ENCODE measurements around the gene CCDC81. TPM values are rescaled to one million over a fixed set of nuclear protein-coding genes. Genes with fewer than 3 reads are reported as not detected.
"Not testable (repeated sequence)": the region's sequence is repeated elsewhere in the genome, so short reads cannot be mapped to it uniquely, and the experiment has no call there.

The CCDC81 gene
- total and polyA plus RNA-seq, 8 donors: 0.28 to 3.3 (median 0.89) TPM; not detected in 4

- H3K27ac ChIP-seq: no peak overlapping the region
- TF ChIP-seq POLR2A (IDR thresholded peaks at IDR 0.05) (no peak), POLR2AphosphoS5 (IDR thresholded peaks at IDR 0.05) (no peak), EP300 (IDR thresholded peaks at IDR 0.05) (no peak)
- TF ChIP-seq, protein P1, sequence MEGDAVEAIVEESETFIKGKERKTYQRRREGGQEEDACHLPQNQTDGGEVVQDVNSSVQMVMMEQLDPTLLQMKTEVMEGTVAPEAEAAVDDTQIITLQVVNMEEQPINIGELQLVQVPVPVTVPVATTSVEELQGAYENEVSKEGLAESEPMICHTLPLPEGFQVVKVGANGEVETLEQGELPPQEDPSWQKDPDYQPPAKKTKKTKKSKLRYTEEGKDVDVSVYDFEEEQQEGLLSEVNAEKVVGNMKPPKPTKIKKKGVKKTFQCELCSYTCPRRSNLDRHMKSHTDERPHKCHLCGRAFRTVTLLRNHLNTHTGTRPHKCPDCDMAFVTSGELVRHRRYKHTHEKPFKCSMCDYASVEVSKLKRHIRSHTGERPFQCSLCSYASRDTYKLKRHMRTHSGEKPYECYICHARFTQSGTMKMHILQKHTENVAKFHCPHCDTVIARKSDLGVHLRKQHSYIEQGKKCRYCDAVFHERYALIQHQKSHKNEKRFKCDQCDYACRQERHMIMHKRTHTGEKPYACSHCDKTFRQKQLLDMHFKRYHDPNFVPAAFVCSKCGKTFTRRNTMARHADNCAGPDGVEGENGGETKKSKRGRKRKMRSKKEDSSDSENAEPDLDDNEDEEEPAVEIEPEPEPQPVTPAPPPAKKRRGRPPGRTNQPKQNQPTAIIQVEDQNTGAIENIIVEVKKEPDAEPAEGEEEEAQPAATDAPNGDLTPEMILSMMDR (IDR thresholded peaks at IDR 0.05): no peak
- no peaks in the 10 kb centered on the region for H3K4me1 ChIP-seq
- 76 to 84% (median 77%) methylated on average over 12 of the region's 12 CpGs for WGBS, 5 donors
- no peaks in the 10 kb centered on the region for H3K27me3 ChIP-seq
- no peaks in the 10 kb centered on the region for H3K36me3 ChIP-seq
- H3K9me3 ChIP-seq: peaks cover 0 to 10% (median 6%) of the 10 kb centered on the region in 4 donors
- no peak overlapping the region for H3K4me3 ChIP-seq
- intact Hi-C loops (cut with DNase I; ENCODE audit: low total_unique reads): no loop called here
- no peak for DNase-seq
Observed at GRCh38 chr11:86422371-86422770, 47.7 kb downstream of the CCDC81 start.

DNA sequence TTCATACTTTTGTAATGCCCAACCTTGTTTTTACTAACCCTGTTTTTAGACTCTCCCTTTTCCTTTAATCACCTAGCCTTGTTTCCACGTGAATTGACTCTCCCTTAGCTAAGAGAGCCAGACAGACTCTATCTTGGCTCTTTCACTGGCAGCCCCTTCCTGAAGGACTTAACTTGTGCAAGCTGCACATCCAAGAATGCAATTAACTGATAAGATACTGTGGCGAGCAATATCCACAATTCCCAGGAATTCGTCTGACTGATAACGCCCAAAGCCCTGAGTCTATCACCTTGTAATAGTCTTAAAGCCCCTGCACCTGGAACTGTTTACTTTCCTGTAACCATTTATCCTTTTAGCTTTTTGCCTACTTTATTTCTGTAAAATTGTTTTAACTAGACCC, 48.8 kb downstream of the CCDC81 start:
- DNase-seq; H3K4me1 ChIP-seq; H3K36me3 ChIP-seq; H3K4me3 ChIP-seq; intact Hi-C loops (cut with DNase I; ENCODE audit: low total_unique reads); H3K27me3 ChIP-seq; H3K27ac ChIP-seq: not testable (repeated sequence)
- 23 to 54% (median 31%) methylated on average over 4 of the region's 4 CpGs for WGBS, 5 donors
- peaks cover 0 to 14% (median 8%) of the 10 kb centered on the region in 4 donors for H3K9me3 ChIP-seq

GRCh38 chr11:86427441-86427840, 52.8 kb downstream of the CCDC81 start:
- Histone ChIP-seq H3K27me3 (no peaks in the 10 kb centered on the region), H3K4me3 (no peak overlapping the region)
- no peak for TF ChIP-seq EP300 (IDR thresholded peaks at IDR 0.05)
- TF ChIP-seq POLR2A (IDR thresholded peaks at IDR 0.05): no peak
- TF ChIP-seq POLR2AphosphoS5 (IDR thresholded peaks at IDR 0.05): no peak
- TF ChIP-seq, protein P1 (IDR thresholded peaks at IDR 0.05): no peak

DNA sequence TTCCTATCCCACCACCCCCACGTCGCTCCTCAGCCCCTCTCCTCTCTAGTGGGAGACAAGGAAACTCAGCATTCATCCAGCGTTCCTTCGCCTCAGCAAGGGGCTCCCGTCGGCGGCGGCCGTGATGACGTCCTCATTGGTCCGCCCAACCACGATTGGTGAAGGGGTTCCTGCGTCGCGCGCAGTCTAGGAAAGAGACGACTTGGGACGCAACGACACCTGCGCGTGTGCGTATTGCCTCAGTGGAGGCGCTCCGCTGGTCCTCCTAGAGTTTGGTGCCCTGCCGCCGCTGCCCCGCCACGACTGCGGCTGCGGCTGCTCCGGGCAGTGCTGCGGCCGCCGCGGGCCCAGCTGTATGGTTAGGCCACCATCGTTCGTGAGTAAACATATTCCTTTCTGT, 56.6 kb downstream of the CCDC81 start:
- 77 to 90% (median 86%) methylated on average over 25 to 37 of the region's 37 CpGs for WGBS, 5 donors
- no peaks in the 10 kb centered on the region for H3K27me3 ChIP-seq
- intact Hi-C loops (cut with DNase I; ENCODE audit: low total_unique reads): no loop called here

More at GRCh38 chr11:86427441-86427840, 52.8 kb downstream of the CCDC81 start:
- no peaks in the 10 kb centered on the region for H3K4me1 ChIP-seq
- H3K27ac ChIP-seq: no peak overlapping the region
- intact Hi-C loops (cut with DNase I; ENCODE audit: low total_unique reads): no loop called here
- peaks cover 0 to 3% (median 0%) of the 10 kb centered on the region in 4 donors for H3K36me3 ChIP-seq
- DNase-seq: no peak
- peaks cover 0 to 20% (median 9%) of the 10 kb centered on the region in 4 donors for H3K9me3 ChIP-seq

GRCh38 chr11:86433361-86434095, 58.8 kb downstream of the CCDC81 start:
- H3K27ac ChIP-seq: not testable (repeated sequence)
- H3K36me3 ChIP-seq: peaks cover 0 to 19% (median 6%) of the 10 kb centered on the region in 4 donors

More for the DNA sequence above, 56.6 kb downstream of the CCDC81 start:
- H3K4me1 ChIP-seq: no peaks in the 10 kb centered on the region
- TF ChIP-seq POLR2AphosphoS5 (IDR thresholded peaks at IDR 0.05): no peak
- TF ChIP-seq, protein P1 (IDR thresholded peaks at IDR 0.05): no peak
- no peak for TF ChIP-seq EP300 (IDR thresholded peaks at IDR 0.05)
- TF ChIP-seq POLR2A (IDR thresholded peaks at IDR 0.05): no peak
- H3K9me3 ChIP-seq: peaks cover 0 to 28% (median 8%) of the 10 kb centered on the region in 4 donors
- peaks cover 0 to 19% (median 6%) of the 10 kb centered on the region in 4 donors for H3K36me3 ChIP-seq
- no peak overlapping the region for H3K27ac ChIP-seq
- DNase-seq: no peak
- H3K4me3 ChIP-seq: no peak overlapping the region

More at GRCh38 chr11:86433361-86434095, 58.8 kb downstream of the CCDC81 start:
- intact Hi-C loops (cut with DNase I; ENCODE audit: low total_unique reads); H3K4me1 ChIP-seq; H3K27me3 ChIP-seq; H3K4me3 ChIP-seq; DNase-seq: not testable (repeated sequence)
- 94 to 98% (median 96%) methylated on average over 25 to 38 of the region's 38 CpGs for WGBS, 5 donors
- H3K9me3 ChIP-seq: peaks cover 0 to 16% (median 0%) of the 10 kb centered on the region in 4 donors
